ENCODE measurements around the gene CDON. TPM values are rescaled to one million over a fixed set of nuclear protein-coding genes. Genes with fewer than 3 reads are reported as not detected.

Gene CDON
- total RNA-seq, 1 experiment from 2014 or later: 10.1 TPM

GRCh38 chr11:126100716-126101115 lies 38.0 kb upstream of the CDON start:
- H3K9ac ChIP-seq (ENCODE audit: low read length): no peak overlapping the region
- DNase-seq (no peak), ATAC-seq (no peak)
- no peaks in the 10 kb centered on the region for H3F3A ChIP-seq (ENCODE audit: low read length, unreplicated experiment)
- H3K36me3 ChIP-seq (ENCODE audit: low read depth, low read length): no peaks in the 10 kb centered on the region
- H3K4me3 ChIP-seq (ENCODE audit: low read length): no peak overlapping the region
- no peaks in the 10 kb centered on the region for H3K4me1 ChIP-seq (ENCODE audit: insufficient read depth, low read length)
- no peaks in the 10 kb centered on the region for H3K9me3 ChIP-seq (ENCODE audit: low read length)
- H4K20me1 ChIP-seq (ENCODE audit: low read length): no peaks in the 10 kb centered on the region
- H2AFZ ChIP-seq (ENCODE audit: low read length): no peak overlapping the region
- TF ChIP-seq EZH2phosphoT487 (IDR thresholded peaks at IDR 0.05; ENCODE audit: borderline replicate concordance, low read length): no peak
- TF ChIP-seq CTCF (conservative IDR thresholded peaks at IDR 0.05; ENCODE audit: low read depth, low read length): no peak
- TF ChIP-seq EZH2 (IDR thresholded peaks at IDR 0.05; ENCODE audit: low read length, unreplicated experiment): no peak
- BruUV-seq (replicated peaks): no TSS peak
- H3K9me2 ChIP-seq (replicated peaks; ENCODE audit: low read length): no peaks in the 10 kb centered on the region
- no peak overlapping the region for H3K4me2 ChIP-seq (ENCODE audit: low read length)
- no peaks in the 10 kb centered on the region for H3K27me3 ChIP-seq (ENCODE audit: low read length)
- intact Hi-C loops (cut with micrococcal nuclease): no loop called here
- ChIA-PET CTCF (no interaction called here), POLR2A (ENCODE audit: unreplicated experiment) (no interaction called here)
- H3K79me2 ChIP-seq (ENCODE audit: low read length): no peaks in the 10 kb centered on the region
- H3K27ac ChIP-seq (ENCODE audit: low read length): no peak overlapping the region

- no peak overlapping the region for H3K4me3 ChIP-seq (ENCODE audit: low read length)
- no peak overlapping the region for H3K4me2 ChIP-seq (ENCODE audit: low read length)
- TF ChIP-seq EZH2phosphoT487 (IDR thresholded peaks at IDR 0.05; ENCODE audit: borderline replicate concordance, low read length) (no peak), EZH2 (IDR thresholded peaks at IDR 0.05; ENCODE audit: low read length, unreplicated experiment) (no peak), CTCF (conservative IDR thresholded peaks at IDR 0.05; ENCODE audit: low read depth, low read length) (no peak)
- H3K9ac ChIP-seq (ENCODE audit: low read length): no peak overlapping the region
- no peaks in the 10 kb centered on the region for H3K27me3 ChIP-seq (ENCODE audit: low read length)
- no TSS peak for BruUV-seq (replicated peaks)
- H4K20me1 ChIP-seq (ENCODE audit: low read length): no peaks in the 10 kb centered on the region
- no peaks in the 10 kb centered on the region for H3K36me3 ChIP-seq (ENCODE audit: low read depth, low read length)
- ChIA-PET POLR2A (ENCODE audit: unreplicated experiment) (no interaction called here), CTCF (no interaction called here)
- no peak overlapping the region for H3K27ac ChIP-seq (ENCODE audit: low read length)
- no peaks in the 10 kb centered on the region for H3K79me2 ChIP-seq (ENCODE audit: low read length)
- no peaks in the 10 kb centered on the region for H3K9me2 ChIP-seq (replicated peaks; ENCODE audit: low read length)
- H3K4me1 ChIP-seq (ENCODE audit: insufficient read depth, low read length): no peaks in the 10 kb centered on the region
- ATAC-seq (no peak), DNase-seq (no peak)
- intact Hi-C loops (cut with micrococcal nuclease): no loop called here
- no peaks in the 10 kb centered on the region for H3F3A ChIP-seq (ENCODE audit: low read length, unreplicated experiment)
- no peaks in the 10 kb centered on the region for H3K9me3 ChIP-seq (ENCODE audit: low read length)
- no peak overlapping the region for H2AFZ ChIP-seq (ENCODE audit: low read length)
Measured at GRCh38 chr11:126098204-126098769, 35.6 kb upstream of the CDON start.

- no peaks in the 10 kb centered on the region for H3K9me3 ChIP-seq (ENCODE audit: low read length)
- ATAC-seq (no peak), DNase-seq (no peak)
- H3K79me2 ChIP-seq (ENCODE audit: low read length): no peaks in the 10 kb centered on the region
- H3K27me3 ChIP-seq (ENCODE audit: low read length): no peaks in the 10 kb centered on the region
- H3K9ac ChIP-seq (ENCODE audit: low read length): no peak overlapping the region
- no peak overlapping the region for H2AFZ ChIP-seq (ENCODE audit: low read length)
- intact Hi-C loops (cut with micrococcal nuclease): no loop called here
- ChIA-PET POLR2A (ENCODE audit: unreplicated experiment) (no interaction called here), CTCF (no interaction called here)
- peaks cover 11% of the 10 kb centered on the region for H3K4me1 ChIP-seq (ENCODE audit: insufficient read depth, low read length)
- H4K20me1 ChIP-seq (ENCODE audit: low read length): no peaks in the 10 kb centered on the region
- H3K9me2 ChIP-seq (replicated peaks; ENCODE audit: low read length): no peaks in the 10 kb centered on the region
- H3F3A ChIP-seq (ENCODE audit: low read length, unreplicated experiment): no peaks in the 10 kb centered on the region
- H3K4me2 ChIP-seq (ENCODE audit: low read length): no peak overlapping the region
- H3K4me3 ChIP-seq (ENCODE audit: low read length): no peak overlapping the region
- TF ChIP-seq EZH2phosphoT487 (IDR thresholded peaks at IDR 0.05; ENCODE audit: borderline replicate concordance, low read length) (no peak), CTCF (conservative IDR thresholded peaks at IDR 0.05; ENCODE audit: low read depth, low read length) (no peak), EZH2 (IDR thresholded peaks at IDR 0.05; ENCODE audit: low read length, unreplicated experiment) (no peak)
- no peaks in the 10 kb centered on the region for H3K36me3 ChIP-seq (ENCODE audit: low read depth, low read length)
- H3K27ac ChIP-seq (ENCODE audit: low read length): no peak overlapping the region
- no TSS peak for BruUV-seq (replicated peaks)
Measured at GRCh38 chr11:126095745-126096144, 33.1 kb upstream of the CDON start.
